Thyroid gland (tissue), 4 donors: Measurements from ENCODE around the gene STARD10.

Experiments
- POLR2A ChIP-seq, 2 donors: fragments of 450-650 bp; IDR thresholded peaks; one replicate each; pipeline ENCODE4 v1.6.1; 2017; ENCODE audit warnings: antibody characterized with exemption in 2 of 2, mild to moderate bottlenecking in 2 of 2, moderate library complexity in 1 of 2
- TF ChIP-seq, protein P1 (sequence below), 6 experiments: fragments of 200-600 bp in 3 of 6; fragments of 450-650 bp in 3 of 6; sonication (generic) in 3 of 6; IDR thresholded peaks; one replicate each; pipeline ENCODE4 v1.5.1; 2016 to 2019; ENCODE audit warnings: antibody characterized with exemption in 6 of 6, mild to moderate bottlenecking in 2 of 6, inconsistent platforms in 1 of 6, moderate library complexity in 1 of 6

DNA sequence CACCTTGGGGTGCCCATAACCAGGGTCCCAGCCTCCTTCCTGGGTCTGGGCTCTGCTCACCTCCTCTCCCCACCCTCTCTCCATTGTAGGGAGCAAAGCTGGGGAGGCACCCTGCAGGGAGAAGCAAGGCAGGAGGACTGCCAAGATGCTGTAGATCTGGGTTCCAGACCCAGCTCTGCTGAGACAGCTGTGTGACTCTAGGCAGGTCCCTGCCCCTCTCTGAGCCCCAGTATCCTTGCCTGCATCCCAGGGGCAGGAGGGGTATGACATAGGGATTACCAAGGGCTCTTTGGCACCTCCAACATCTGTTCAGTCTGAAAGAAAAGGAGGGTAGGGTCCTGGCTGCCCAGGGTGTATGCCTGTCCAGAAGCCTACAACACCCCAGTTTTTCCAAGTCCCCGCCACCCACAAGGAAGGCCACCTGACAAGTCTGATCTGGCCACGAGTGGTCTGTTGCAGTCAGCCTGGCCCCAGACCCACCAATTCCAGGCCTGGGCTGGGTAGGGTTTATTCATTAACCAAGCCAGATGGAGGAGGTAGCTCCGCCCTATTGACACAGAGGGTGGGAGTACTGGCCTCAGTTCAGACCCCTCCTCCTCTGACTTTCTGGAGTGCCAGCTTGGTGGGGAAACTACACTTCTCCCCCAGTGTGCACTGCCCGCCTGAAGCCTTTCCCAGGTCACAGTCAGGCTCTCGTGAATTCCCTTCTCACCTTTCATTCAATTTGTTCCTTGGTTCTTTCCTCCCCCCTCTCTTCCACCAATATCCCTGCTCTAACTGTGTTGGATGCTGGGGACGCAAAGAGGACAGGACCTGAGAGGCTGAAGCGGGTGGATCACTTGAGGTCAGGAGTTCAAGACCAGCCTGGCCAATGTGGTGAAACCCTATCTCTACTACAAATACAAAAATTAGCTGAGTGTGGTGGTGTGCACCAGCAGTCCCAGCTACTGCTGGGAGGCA is 15.0 kb downstream of the STARD10 start:
- TF ChIP-seq, protein P1, sequence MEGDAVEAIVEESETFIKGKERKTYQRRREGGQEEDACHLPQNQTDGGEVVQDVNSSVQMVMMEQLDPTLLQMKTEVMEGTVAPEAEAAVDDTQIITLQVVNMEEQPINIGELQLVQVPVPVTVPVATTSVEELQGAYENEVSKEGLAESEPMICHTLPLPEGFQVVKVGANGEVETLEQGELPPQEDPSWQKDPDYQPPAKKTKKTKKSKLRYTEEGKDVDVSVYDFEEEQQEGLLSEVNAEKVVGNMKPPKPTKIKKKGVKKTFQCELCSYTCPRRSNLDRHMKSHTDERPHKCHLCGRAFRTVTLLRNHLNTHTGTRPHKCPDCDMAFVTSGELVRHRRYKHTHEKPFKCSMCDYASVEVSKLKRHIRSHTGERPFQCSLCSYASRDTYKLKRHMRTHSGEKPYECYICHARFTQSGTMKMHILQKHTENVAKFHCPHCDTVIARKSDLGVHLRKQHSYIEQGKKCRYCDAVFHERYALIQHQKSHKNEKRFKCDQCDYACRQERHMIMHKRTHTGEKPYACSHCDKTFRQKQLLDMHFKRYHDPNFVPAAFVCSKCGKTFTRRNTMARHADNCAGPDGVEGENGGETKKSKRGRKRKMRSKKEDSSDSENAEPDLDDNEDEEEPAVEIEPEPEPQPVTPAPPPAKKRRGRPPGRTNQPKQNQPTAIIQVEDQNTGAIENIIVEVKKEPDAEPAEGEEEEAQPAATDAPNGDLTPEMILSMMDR (IDR thresholded peaks at IDR 0.05), result no peak
- no peak for TF ChIP-seq POLR2A (IDR thresholded peaks at IDR 0.05)
